Colonic mucosa (tissue), 4 donors: ENCODE measurements around the gene NNMT. TPM values are rescaled to one million over a fixed set of nuclear protein-coding genes. Genes with fewer than 3 reads are reported as not detected.

Source experiments
- DNase-seq: peaks from one replicate; pipeline ENCODE4 v3.0.0-alpha.2; 2020
- H3K27ac ChIP-seq: fragments of 200-600 bp; one replicate; pipeline ENCODE4 v1.8.0; 2021
- H3K27me3 ChIP-seq: fragments of 200-600 bp; one replicate; pipeline ENCODE4 v1.8.0; 2021
- H3K36me3 ChIP-seq: fragments of 200-600 bp; one replicate; pipeline ENCODE4 v1.8.0; 2021
- H3K4me1 ChIP-seq: fragments of 200-600 bp; one replicate; pipeline ENCODE4 v1.8.0; 2021; ENCODE audit warnings: mild to moderate bottlenecking
- H3K4me3 ChIP-seq: fragments of 200-600 bp; one replicate; pipeline ENCODE4 v1.8.0; 2021
- H3K9ac ChIP-seq, 2 donors: one replicate each; pipeline ENCODE4 v1.7.0; 2013; ENCODE audit warnings: control low read depth in 2 of 2, low read depth in 2 of 2, low read length in 2 of 2
- H3K9me3 ChIP-seq: fragments of 200-600 bp; one replicate; pipeline ENCODE4 v1.8.0; 2021
- CTCF ChIP-seq: fragments of 200-600 bp; IDR thresholded peaks from one replicate; pipeline ENCODE4 v1.8.0; 2022; ENCODE audit warnings: antibody characterized with exemption, mild to moderate bottlenecking
- intact Hi-C: fragments of 100-400 bp; cut with DNase I; formaldehyde crosslinking; loops from one replicate; pipeline ENCODE4 v1.14.1; 2022
- total RNA-seq, 2 donors: library from RNA; stranded (reverse); fragmentation: NEBNext Ultra II Directional in 1 of 2; extraction: Animal tissue kit (Norgen Biotek cat#: 25700) in 1 of 2; gene quantifications; one replicate each; pipeline ENCODE4 v1.2.1, GENCODE V29; 2021
- donor health status: healthy.
- donor health status: DM: no; HTN: no; CAD: no.
- donor health status: DM: no; HTN: no; CAD: no.

Gene NNMT
- total RNA-seq, 2 donors from 2014 or later: 13.7 to 41.3 TPM

- no peak overlapping the region for H3K27ac ChIP-seq
- no peaks in the 10 kb centered on the region for H3K36me3 ChIP-seq
- DNase-seq: no peak
- intact Hi-C loops: loop anchor here (5.0 kb wide), 2 partner anchors 227 to 457 kb away; no protein-coding TSS in a partner anchor
- no peaks in the 10 kb centered on the region for H3K27me3 ChIP-seq
- no peak overlapping the region for H3K4me3 ChIP-seq
- no peaks in the 10 kb centered on the region for H3K4me1 ChIP-seq
- H3K9ac ChIP-seq: no peak overlapping the region
- no peaks in the 10 kb centered on the region for H3K9me3 ChIP-seq
- TF ChIP-seq CTCF: no peak
Measured at GRCh38 chr11:114264381-114264780, 31.8 kb upstream of the NNMT start.

GRCh38 chr11:114265122-114265878 lies 30.9 kb upstream of the NNMT start:
- Histone ChIP-seq H3K36me3 (no peaks in the 10 kb centered on the region), H3K9ac (no peak overlapping the region), H3K9me3 (no peaks in the 10 kb centered on the region), H3K4me3 (no peak overlapping the region), H3K27ac (no peak overlapping the region), H3K27me3 (no peaks in the 10 kb centered on the region), H3K4me1 (no peaks in the 10 kb centered on the region)
- intact Hi-C loops: no loop called here
- no peak for TF ChIP-seq CTCF
- DNase-seq: no peak

GRCh38 chr11:114269498-114269897 lies 26.7 kb upstream of the NNMT start:
- H3K4me3 ChIP-seq: no peak overlapping the region
- H3K27ac ChIP-seq: no peak overlapping the region
- no peaks in the 10 kb centered on the region for H3K27me3 ChIP-seq
- no peak for DNase-seq
- no peak for TF ChIP-seq CTCF
- H3K9ac ChIP-seq: no peak overlapping the region
- no peaks in the 10 kb centered on the region for H3K9me3 ChIP-seq
- no peaks in the 10 kb centered on the region for H3K36me3 ChIP-seq
- intact Hi-C loops: no loop called here
- H3K4me1 ChIP-seq: no peaks in the 10 kb centered on the region

- no peaks in the 10 kb centered on the region for H3K27me3 ChIP-seq
- TF ChIP-seq CTCF: no peak
- H3K36me3 ChIP-seq: no peaks in the 10 kb centered on the region
- H3K9ac ChIP-seq: no peak overlapping the region
- no peak overlapping the region for H3K27ac ChIP-seq
- intact Hi-C loops: no loop called here
- DNase-seq: no peak
- H3K9me3 ChIP-seq: no peaks in the 10 kb centered on the region
- H3K4me1 ChIP-seq: no peaks in the 10 kb centered on the region
- H3K4me3 ChIP-seq: no peak overlapping the region
Measured at GRCh38 chr11:114270531-114271270, 25.5 kb upstream of the NNMT start.

- Histone ChIP-seq H3K27ac (no peak overlapping the region), H3K4me1 (no peaks in the 10 kb centered on the region), H3K4me3 (no peak overlapping the region), H3K36me3 (no peaks in the 10 kb centered on the region), H3K9ac (no peak overlapping the region), H3K9me3 (no peaks in the 10 kb centered on the region), H3K27me3 (no peaks in the 10 kb centered on the region)
- intact Hi-C loops: no loop called here
- DNase-seq: no peak
- TF ChIP-seq CTCF: no peak
Measured at GRCh38 chr11:114271316-114271715, 24.9 kb upstream of the NNMT start.
